NCI-H1417 treated with DMSO at 0.1 percent for 48 hours (cell line): ENCODE measurements around the gene VTI1A.
"Not testable (repeated sequence)": the region's sequence is repeated elsewhere in the genome, so short reads cannot be mapped to it uniquely, and the experiment has no call there.

Source experiments
- DNase-seq: peaks from one replicate; lab custom pipeline; 2025; lab: John Stamatoyannopoulos, UW

The VTI1A gene

GRCh38 chr10:112507046-112507445 lies 60.0 kb downstream of the VTI1A start:
- no peak for DNase-seq

- DNase-seq: no peak
Observed at GRCh38 chr10:112507988-112508387, 61.0 kb downstream of the VTI1A start.

GRCh38 chr10:112509558-112510291 lies 62.7 kb downstream of the VTI1A start:
- DNase-seq: no peak

- DNase-seq: no peak
Observed at GRCh38 chr10:112510384-112510783, 63.4 kb downstream of the VTI1A start.

- DNase-seq: no peak
Observed at GRCh38 chr10:112512294-112512693, 65.3 kb downstream of the VTI1A start.

GRCh38 chr10:112515126-112515525 lies 68.1 kb downstream of the VTI1A start:
- DNase-seq: no peak

DNA sequence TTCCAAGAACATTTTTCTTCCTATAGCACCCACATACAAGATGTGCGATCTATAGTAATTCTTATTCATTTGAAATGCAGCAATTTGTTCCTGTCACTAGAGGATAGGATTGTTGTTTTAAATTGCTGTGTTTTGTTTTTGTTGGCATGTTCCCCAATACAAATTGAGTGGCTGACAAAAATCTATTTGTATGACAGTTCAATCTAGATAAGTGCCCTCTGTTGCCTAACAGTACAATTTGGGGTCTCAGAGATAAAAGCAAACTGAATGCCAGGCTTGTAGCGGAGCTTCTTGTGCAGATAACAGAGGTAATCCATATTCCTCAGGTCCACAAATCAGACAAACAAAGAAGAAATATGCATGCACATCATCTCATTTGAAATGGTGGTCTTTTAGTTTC lies 68.8 kb downstream of the VTI1A start:
- no peak for DNase-seq

DNA sequence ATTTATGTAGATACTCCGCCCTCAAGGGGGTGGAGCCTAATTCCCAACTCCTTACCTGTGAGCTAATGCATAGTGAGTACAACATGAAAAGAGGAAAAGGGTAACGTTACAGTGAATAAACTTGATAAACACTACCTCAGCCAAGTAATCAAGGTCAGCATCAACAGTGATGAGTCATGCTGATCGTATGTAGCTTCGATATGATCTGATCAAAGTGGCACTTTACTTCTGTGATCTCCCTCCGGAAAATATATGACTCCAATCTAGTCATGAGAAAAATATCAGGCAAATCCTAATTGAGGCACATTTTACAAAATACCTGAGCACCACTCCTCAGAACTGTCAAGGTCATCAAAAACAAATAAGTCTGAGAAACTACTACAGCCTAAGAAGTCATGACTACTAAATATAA lies 70.4 kb downstream of the VTI1A start:
- DNase-seq: no peak

DNA sequence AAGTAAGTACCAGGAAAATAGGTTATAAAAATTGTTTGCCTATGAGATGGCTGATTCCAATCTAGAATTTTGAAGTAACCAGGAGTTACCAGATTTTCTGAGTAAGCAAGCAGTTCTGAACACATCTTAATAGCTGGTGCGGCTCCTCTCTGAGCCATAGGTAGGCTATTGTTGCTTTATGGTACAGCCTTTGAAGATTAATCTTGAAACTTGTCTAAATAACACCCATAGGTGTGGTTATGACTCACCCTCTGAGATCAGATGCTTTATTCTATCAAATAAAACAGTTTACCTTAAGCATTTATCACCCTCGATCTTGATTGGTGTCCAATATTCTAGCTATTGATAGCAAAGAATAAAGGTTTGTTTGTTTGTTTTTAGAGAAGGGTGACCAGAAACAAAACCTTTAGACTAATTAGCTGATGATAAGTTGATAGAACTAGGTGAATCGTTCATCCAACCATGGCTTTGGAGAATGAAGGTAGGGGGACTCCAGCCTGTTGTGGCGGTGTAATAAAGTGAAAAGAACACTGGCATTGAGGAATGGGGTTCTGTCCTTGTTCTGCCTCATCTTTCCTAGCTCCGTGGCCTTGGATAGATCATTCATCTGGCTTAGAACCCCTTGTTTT lies 72.2 kb downstream of the VTI1A start:
- no peak for DNase-seq

- no peak for DNase-seq
Observed at GRCh38 chr10:112520914-112521313, 73.9 kb downstream of the VTI1A start.

GRCh38 chr10:112524641-112525040 lies 77.6 kb downstream of the VTI1A start:
- no peak for DNase-seq

GRCh38 chr10:112525200-112525599 lies 78.2 kb downstream of the VTI1A start:
- DNase-seq: no peak

DNA sequence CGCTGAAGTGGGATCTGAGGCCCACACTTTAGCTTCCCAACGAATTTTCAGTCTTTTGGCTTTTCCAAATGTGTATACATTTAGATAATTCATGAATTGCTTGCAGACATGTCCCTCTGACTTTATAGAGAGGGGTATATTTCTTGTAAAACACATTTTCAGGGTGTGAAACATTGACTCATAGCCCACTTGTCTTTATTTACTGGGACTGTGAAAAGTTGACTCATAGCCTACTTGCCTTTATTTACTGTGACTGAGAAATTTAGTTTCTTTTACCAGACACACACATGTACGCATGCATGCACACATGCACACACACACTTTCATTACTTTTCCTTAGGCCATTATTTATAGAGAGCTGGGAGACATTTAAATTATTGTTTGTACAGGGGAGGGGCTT lies 79.1 kb downstream of the VTI1A start:
- no peak for DNase-seq

- DNase-seq: no peak
Observed at GRCh38 chr10:112526906-112527305, 79.9 kb downstream of the VTI1A start.

DNA sequence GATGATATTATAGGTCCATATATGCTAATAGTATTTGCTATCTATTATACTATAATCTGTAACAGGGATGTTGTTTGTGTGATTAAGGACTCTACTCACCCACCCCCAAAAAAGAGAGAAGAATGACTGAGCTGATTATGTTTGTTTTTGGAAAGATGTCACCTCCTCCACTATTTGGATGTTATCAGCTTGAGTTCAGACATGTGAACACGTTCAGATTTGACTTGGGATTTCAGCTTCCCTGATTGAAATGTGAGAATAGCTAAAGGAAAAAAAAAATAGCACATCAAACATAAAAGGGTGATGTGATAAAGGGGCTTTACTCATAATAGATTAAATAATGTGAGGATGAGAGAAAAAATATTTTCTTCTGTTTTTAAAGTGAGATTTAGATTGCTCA lies 81.2 kb downstream of the VTI1A start:
- DNase-seq: no peak

- no peak for DNase-seq
Observed at GRCh38 chr10:112531421-112531820, 84.4 kb downstream of the VTI1A start.

- DNase-seq: no peak
Observed at GRCh38 chr10:112532189-112532588, 85.2 kb downstream of the VTI1A start.

DNA sequence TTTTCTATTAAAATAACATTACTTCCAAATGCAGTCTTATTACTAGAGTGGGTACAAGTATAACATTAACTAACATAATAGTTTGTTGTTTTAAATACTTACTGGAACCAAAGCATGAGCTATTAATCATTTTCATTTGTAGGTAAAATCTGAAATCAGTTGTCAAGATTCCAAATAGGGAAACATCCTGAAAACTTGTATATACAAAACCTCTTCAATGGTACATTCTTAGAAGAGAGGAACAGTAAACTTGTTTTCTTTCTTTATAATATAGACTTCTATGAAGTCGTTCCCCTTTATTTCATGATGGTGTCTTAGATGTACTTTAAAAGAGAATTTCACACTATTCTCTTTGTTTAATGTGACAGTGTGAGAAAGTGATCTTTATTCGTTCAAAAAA lies 85.9 kb downstream of the VTI1A start:
- DNase-seq: no peak

DNA sequence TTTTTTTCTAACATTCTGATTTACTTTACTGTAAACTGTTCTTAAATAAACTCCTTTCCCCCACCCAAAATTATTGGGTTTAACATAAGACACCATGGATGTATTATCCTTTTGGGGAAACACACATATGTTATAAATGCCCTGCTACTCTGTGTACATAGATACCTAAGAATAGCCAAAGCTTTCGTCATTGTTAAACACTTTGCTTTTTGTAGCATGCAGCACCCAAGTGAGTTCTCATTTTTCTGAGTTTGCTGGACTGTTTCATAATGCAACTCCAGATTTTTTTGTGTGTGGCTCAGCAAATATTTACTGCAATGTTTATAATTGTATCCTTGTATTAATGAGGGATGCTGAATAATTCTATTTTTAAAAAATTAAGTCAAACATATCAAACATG lies 86.9 kb downstream of the VTI1A start:
- no peak for DNase-seq

- DNase-seq: no peak
Observed at GRCh38 chr10:112535531-112535951, 88.5 kb downstream of the VTI1A start.

DNA sequence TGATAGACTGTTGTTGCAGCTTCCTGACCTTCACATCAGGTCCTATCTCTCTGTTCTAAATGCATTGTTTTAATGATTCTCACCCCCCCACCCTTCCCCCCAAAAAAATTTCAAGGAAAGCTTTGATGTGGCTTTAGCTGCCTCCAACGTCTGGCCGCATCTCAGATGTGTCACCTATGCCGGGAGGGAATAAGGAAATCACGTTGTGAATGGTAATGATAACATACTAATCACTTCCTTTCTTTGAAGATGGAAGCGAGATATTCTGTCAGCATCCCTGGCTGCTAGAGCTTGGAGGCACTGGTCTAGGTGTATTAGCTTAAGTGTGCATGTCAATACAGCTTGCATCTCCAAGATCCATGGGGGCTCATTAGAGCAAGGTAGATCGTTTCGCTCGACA lies 89.6 kb downstream of the VTI1A start:
- DNase-seq: no peak

- DNase-seq: no peak
Observed at GRCh38 chr10:112538168-112538567, 91.2 kb downstream of the VTI1A start.

- DNase-seq: no peak
Observed at GRCh38 chr10:112539340-112539739, 92.3 kb downstream of the VTI1A start.

DNA sequence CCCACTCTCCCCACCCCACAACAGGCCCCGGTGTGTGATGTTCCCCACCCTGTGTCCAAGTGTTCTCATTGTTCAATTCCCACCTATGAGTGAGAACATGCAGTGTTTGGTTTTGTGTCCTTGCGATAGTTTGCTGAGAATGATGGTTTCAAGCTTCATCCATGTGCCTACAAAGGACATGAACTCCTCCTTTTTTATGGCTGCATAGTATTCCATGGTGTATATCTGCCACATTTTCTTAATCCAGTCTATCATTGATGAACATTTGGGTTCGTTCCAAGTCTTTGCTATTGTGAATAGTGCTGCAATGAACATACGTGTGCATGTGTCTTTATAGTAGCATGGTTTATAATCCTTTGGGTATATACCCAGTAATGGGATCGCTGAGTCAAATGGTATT lies 95.8 kb downstream of the VTI1A start:
- DNase-seq: not testable (repeated sequence)
